ENCODE measurements around the gene UCHL3. TPM values are rescaled to one million over a fixed set of nuclear protein-coding genes. Genes with fewer than 3 reads are reported as not detected.

UCHL3 gene
- polyA plus RNA-seq, 1 donor (not counting 4 experiments of a cell fraction or from before 2014, with no cell fraction given): 134 TPM

GRCh38 chr13:75612354-75612753 lies 62.8 kb downstream of the UCHL3 start:
- no peak overlapping the region for H3K9ac ChIP-seq (ENCODE audit: control insufficient read depth, extremely low read depth, insufficient read depth, low read length)
- H4K20me1 ChIP-seq (ENCODE audit: control insufficient read depth, extremely low read depth, insufficient read depth, low read length): no peaks in the 10 kb centered on the region
- H3K79me2 ChIP-seq (ENCODE audit: control insufficient read depth, insufficient read depth, low read length): no peaks in the 10 kb centered on the region
- no peak overlapping the region for H3K4me2 ChIP-seq (ENCODE audit: control insufficient read depth, extremely low read depth, insufficient read depth, low read depth, low read length)
- H3K27ac ChIP-seq (ENCODE audit: control insufficient read depth, insufficient read depth, low read length): no peak overlapping the region
- no peaks in the 10 kb centered on the region for H3K4me1 ChIP-seq (ENCODE audit: control insufficient read depth, extremely low read depth, insufficient read depth, low read length)
- H3K9me3 ChIP-seq (ENCODE audit: control insufficient read depth, low read depth, low read length): no peaks in the 10 kb centered on the region
- DNase-seq (ENCODE audit: low read depth, low spot score): no peak
- no peak overlapping the region for H3K4me3 ChIP-seq (ENCODE audit: control insufficient read depth in 2 of 3, extremely low read depth in 1 of 3, insufficient read depth in 2 of 3, low read depth in 1 of 3, low read length in 3 of 3)
- no peaks in the 10 kb centered on the region for H3K9me1 ChIP-seq (ENCODE audit: control insufficient read depth, extremely low read depth, insufficient read depth, low read length)
- peaks cover 0 to 3% of the 10 kb centered on the region in 2 experiments for H3K36me3 ChIP-seq (ENCODE audit: control insufficient read depth in 2 of 2, extremely low read depth in 1 of 2, insufficient read depth in 2 of 2, low read length in 2 of 2)
- TF ChIP-seq, protein P1, sequence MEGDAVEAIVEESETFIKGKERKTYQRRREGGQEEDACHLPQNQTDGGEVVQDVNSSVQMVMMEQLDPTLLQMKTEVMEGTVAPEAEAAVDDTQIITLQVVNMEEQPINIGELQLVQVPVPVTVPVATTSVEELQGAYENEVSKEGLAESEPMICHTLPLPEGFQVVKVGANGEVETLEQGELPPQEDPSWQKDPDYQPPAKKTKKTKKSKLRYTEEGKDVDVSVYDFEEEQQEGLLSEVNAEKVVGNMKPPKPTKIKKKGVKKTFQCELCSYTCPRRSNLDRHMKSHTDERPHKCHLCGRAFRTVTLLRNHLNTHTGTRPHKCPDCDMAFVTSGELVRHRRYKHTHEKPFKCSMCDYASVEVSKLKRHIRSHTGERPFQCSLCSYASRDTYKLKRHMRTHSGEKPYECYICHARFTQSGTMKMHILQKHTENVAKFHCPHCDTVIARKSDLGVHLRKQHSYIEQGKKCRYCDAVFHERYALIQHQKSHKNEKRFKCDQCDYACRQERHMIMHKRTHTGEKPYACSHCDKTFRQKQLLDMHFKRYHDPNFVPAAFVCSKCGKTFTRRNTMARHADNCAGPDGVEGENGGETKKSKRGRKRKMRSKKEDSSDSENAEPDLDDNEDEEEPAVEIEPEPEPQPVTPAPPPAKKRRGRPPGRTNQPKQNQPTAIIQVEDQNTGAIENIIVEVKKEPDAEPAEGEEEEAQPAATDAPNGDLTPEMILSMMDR (optimal IDR thresholded peaks at IDR 0.05 in 1 of 3, IDR thresholded peaks at IDR 0.05 in 1 of 3, conservative IDR thresholded peaks at IDR 0.05 in 1 of 3; ENCODE audit: extremely low read depth in 1 of 3, insufficient read depth in 2 of 3, low read length in 3 of 3): no peak
- TF ChIP-seq EZH2 (IDR thresholded peaks at IDR 0.05; ENCODE audit: low read length): no peak
- no peaks in the 10 kb centered on the region for H3K27me3 ChIP-seq (ENCODE audit: control insufficient read depth, extremely low read depth, insufficient read depth, low read length)
- dilution Hi-C loops (cut with MboI; ENCODE audit: extremely low pct_ligation_motif_present, low sequenced_read_pairs): no loop called here
- H2AFZ ChIP-seq (ENCODE audit: control insufficient read depth, low read length): no peak overlapping the region
- FAIRE-seq: no peak

DNA sequence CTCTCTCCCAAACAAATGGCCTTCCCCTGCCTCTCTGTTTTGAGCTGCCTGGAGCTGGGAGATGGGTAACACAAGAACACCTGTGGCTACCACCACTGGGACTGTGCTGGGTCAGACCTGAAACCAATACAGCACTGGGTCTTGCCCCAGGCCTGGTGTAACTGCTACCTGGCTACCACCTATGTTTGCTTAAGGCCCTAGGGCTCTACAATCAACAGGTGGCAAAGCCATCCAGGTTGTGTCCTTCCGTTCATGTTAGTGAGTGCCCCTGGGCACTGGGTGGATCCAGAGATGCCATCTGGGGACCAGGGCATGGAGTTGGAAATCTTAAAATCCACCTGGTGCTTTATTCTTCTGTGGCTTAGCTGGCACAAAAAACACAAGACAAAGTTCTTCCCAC lies 67.6 kb downstream of the UCHL3 start:
- H3K36me3 ChIP-seq (ENCODE audit: control insufficient read depth in 2 of 2, extremely low read depth in 1 of 2, insufficient read depth in 2 of 2, low read length in 2 of 2): no peaks in the 10 kb centered on the region
- no peak overlapping the region for H2AFZ ChIP-seq (ENCODE audit: control insufficient read depth, low read length)
- no peaks in the 10 kb centered on the region for H3K4me1 ChIP-seq (ENCODE audit: control insufficient read depth, extremely low read depth, insufficient read depth, low read length)
- DNase-seq (ENCODE audit: low read depth, low spot score) (no peak), FAIRE-seq (no peak)
- H3K4me3 ChIP-seq (ENCODE audit: control insufficient read depth in 2 of 3, extremely low read depth in 1 of 3, insufficient read depth in 2 of 3, low read depth in 1 of 3, low read length in 3 of 3): no peak overlapping the region
- H3K27me3 ChIP-seq (ENCODE audit: control insufficient read depth, extremely low read depth, insufficient read depth, low read length): no peaks in the 10 kb centered on the region
- no peak overlapping the region for H3K9ac ChIP-seq (ENCODE audit: control insufficient read depth, extremely low read depth, insufficient read depth, low read length)
- no peaks in the 10 kb centered on the region for H3K9me3 ChIP-seq (ENCODE audit: control insufficient read depth, low read depth, low read length)
- no peaks in the 10 kb centered on the region for H3K79me2 ChIP-seq (ENCODE audit: control insufficient read depth, insufficient read depth, low read length)
- no peak overlapping the region for H3K4me2 ChIP-seq (ENCODE audit: control insufficient read depth, extremely low read depth, insufficient read depth, low read depth, low read length)
- H3K27ac ChIP-seq (ENCODE audit: control insufficient read depth, insufficient read depth, low read length): no peak overlapping the region
- H3K9me1 ChIP-seq (ENCODE audit: control insufficient read depth, extremely low read depth, insufficient read depth, low read length): no peaks in the 10 kb centered on the region
- TF ChIP-seq EZH2 (IDR thresholded peaks at IDR 0.05; ENCODE audit: low read length): no peak
- TF ChIP-seq, protein P1 (optimal IDR thresholded peaks at IDR 0.05 in 1 of 3, IDR thresholded peaks at IDR 0.05 in 1 of 3, conservative IDR thresholded peaks at IDR 0.05 in 1 of 3; ENCODE audit: extremely low read depth in 1 of 3, insufficient read depth in 2 of 3, low read length in 3 of 3): no peak
- dilution Hi-C loops (cut with MboI; ENCODE audit: extremely low pct_ligation_motif_present, low sequenced_read_pairs): no loop called here
- no peaks in the 10 kb centered on the region for H4K20me1 ChIP-seq (ENCODE audit: control insufficient read depth, extremely low read depth, insufficient read depth, low read length)

Data from keratinocyte (primary cell).